ENCODE results near the gene ZNF202. TPM values are rescaled to one million over a fixed set of nuclear protein-coding genes. Genes with fewer than 3 reads are reported as not detected.
A peak's percentile ranks its signal among the peaks of the same experiment; 100 is the strongest.

ZNF202 gene
- 16.8 TPM for polyA plus RNA-seq (2013, experiment 1 of 2)
- polyA plus RNA-seq (2013, experiment 2 of 2) = 18.7 TPM

GRCh38 chr11:123741159-123742030 is at the start of gene ZNF202:
Gene ZNF202, minus strand, starts transcription at chr11:123741660. Its CDS starts 10,772 bp downstream, at chr11:123730888.
- Histone ChIP-seq H3K36me3 (ENCODE audit: control insufficient read depth, insufficient read depth, low read length) (peaks cover 12% of the 10 kb centered on the region), H3K4me2 (ENCODE audit: low read length) (peak within 1 kb of the TSS; percentile 77), H3K9ac (ENCODE audit: low read length) (peak within 1 kb of the TSS; percentile 80), H3K4me3 (ENCODE audit: low read length) (peak within 1 kb of the TSS; percentile 77), H2BK15ac (replicated peaks; ENCODE audit: low read depth) (peak within 1 kb of the TSS; percentile 3), H3K56ac (ENCODE audit: low read length) (peak within 1 kb of the TSS; percentile 88), H4K8ac (ENCODE audit: low read depth, low read length) (peak within 1 kb of the TSS; percentile 77), H2BK120ac (ENCODE audit: low read depth, low read length) (peak within 1 kb of the TSS; percentile 10), H3K27me3 (ENCODE audit: insufficient read depth, low read length, poor library complexity) (no peaks in the 10 kb centered on the region), H3K79me1 (ENCODE audit: low read length) (peaks cover 13% of the 10 kb centered on the region), H3K79me2 (ENCODE audit: control insufficient read depth, insufficient read depth, low read length) (peaks cover 47% of the 10 kb centered on the region), H4K5ac (ENCODE audit: low read length) (peak within 1 kb of the TSS; percentile 53), H3K23ac (ENCODE audit: low read length) (peak within 1 kb of the TSS; percentile 11), H3K4ac (ENCODE audit: low read depth, low read length) (peak within 1 kb of the TSS; percentile 98), H2BK5ac (ENCODE audit: low read length) (peak within 1 kb of the TSS; percentile 90), H2AK5ac (ENCODE audit: low read length) (no peak within 1 kb of the TSS), H3K27ac (ENCODE audit: low read depth, low read length) (peak within 1 kb of the TSS; percentile 71), H3K18ac (ENCODE audit: low read length) (peak within 1 kb of the TSS; percentile 95), H3K4me1 (ENCODE audit: control insufficient read depth, low read depth, low read length) (peaks cover 6% of the 10 kb centered on the region)
- peak; percentile 96 for DNase-seq
- no CpG with 5 or more reads among the region's 67 CpGs for WGBS (ENCODE audit: extremely low coverage, insufficient coverage, low lambda C conversion rate)

GRCh38 chr11:123783536-123783935 is 42.1 kb upstream of the ZNF202 start:
- Histone ChIP-seq H3K36me3 (ENCODE audit: control insufficient read depth, insufficient read depth, low read length) (no peaks in the 10 kb centered on the region), H3K27me3 (ENCODE audit: insufficient read depth, low read length, poor library complexity) (no peaks in the 10 kb centered on the region), H4K8ac (ENCODE audit: low read depth, low read length) (no peak overlapping the region), H2BK15ac (replicated peaks; ENCODE audit: low read depth) (no peak overlapping the region), H2BK5ac (ENCODE audit: low read length) (no peak overlapping the region), H3K79me1 (ENCODE audit: low read length) (no peaks in the 10 kb centered on the region), H3K9ac (ENCODE audit: low read length) (no peak overlapping the region), H3K56ac (ENCODE audit: low read length) (no peak overlapping the region), H4K5ac (ENCODE audit: low read length) (no peak overlapping the region), H2AK5ac (ENCODE audit: low read length) (no peak overlapping the region), H3K4me2 (ENCODE audit: low read length) (no peak overlapping the region), H3K4me3 (ENCODE audit: low read length) (no peak overlapping the region), H3K18ac (ENCODE audit: low read length) (no peak overlapping the region), H3K23ac (ENCODE audit: low read length) (no peak overlapping the region), H3K4ac (ENCODE audit: low read depth, low read length) (peak overlapping the region; percentile 52), H3K79me2 (ENCODE audit: control insufficient read depth, insufficient read depth, low read length) (no peaks in the 10 kb centered on the region), H3K4me1 (ENCODE audit: control insufficient read depth, low read depth, low read length) (peaks cover 3% of the 10 kb centered on the region), H2BK120ac (ENCODE audit: low read depth, low read length) (no peak overlapping the region), H3K27ac (ENCODE audit: low read depth, low read length) (no peak overlapping the region)
- no CpG with 5 or more reads among the region's 1 CpG for WGBS (ENCODE audit: extremely low coverage, insufficient coverage, low lambda C conversion rate)
- no peak for DNase-seq

GRCh38 chr11:123778511-123778910 is 37.1 kb upstream of the ZNF202 start:
- Histone ChIP-seq H3K79me1 (ENCODE audit: low read length) (no peaks in the 10 kb centered on the region), H3K56ac (ENCODE audit: low read length) (no peak overlapping the region), H3K4ac (ENCODE audit: low read depth, low read length) (peak overlapping the region; percentile 70), H2AK5ac (ENCODE audit: low read length) (no peak overlapping the region), H3K9ac (ENCODE audit: low read length) (no peak overlapping the region), H3K18ac (ENCODE audit: low read length) (peak overlapping the region; percentile 90), H3K4me3 (ENCODE audit: low read length) (no peak overlapping the region), H2BK5ac (ENCODE audit: low read length) (no peak overlapping the region), H4K5ac (ENCODE audit: low read length) (no peak overlapping the region), H3K27me3 (ENCODE audit: insufficient read depth, low read length, poor library complexity) (no peaks in the 10 kb centered on the region), H3K4me1 (ENCODE audit: control insufficient read depth, low read depth, low read length) (peaks cover 6% of the 10 kb centered on the region), H3K79me2 (ENCODE audit: control insufficient read depth, insufficient read depth, low read length) (no peaks in the 10 kb centered on the region), H3K27ac (ENCODE audit: low read depth, low read length) (no peak overlapping the region), H2BK120ac (ENCODE audit: low read depth, low read length) (no peak overlapping the region), H3K23ac (ENCODE audit: low read length) (no peak overlapping the region), H4K8ac (ENCODE audit: low read depth, low read length) (no peak overlapping the region), H3K4me2 (ENCODE audit: low read length) (no peak overlapping the region), H2BK15ac (replicated peaks; ENCODE audit: low read depth) (peak overlapping the region; percentile 92), H3K36me3 (ENCODE audit: control insufficient read depth, insufficient read depth, low read length) (no peaks in the 10 kb centered on the region)
- no peak for DNase-seq
- WGBS (ENCODE audit: extremely low coverage, insufficient coverage, low lambda C conversion rate) = no CpG with 5 or more reads among the region's 1 CpG

- H4K5ac ChIP-seq (ENCODE audit: low read length) = no peak overlapping the region
- peak overlapping the region; percentile 97 for H3K18ac ChIP-seq (ENCODE audit: low read length)
- H3K27me3 ChIP-seq (ENCODE audit: insufficient read depth, low read length, poor library complexity) = no peaks in the 10 kb centered on the region
- no peak overlapping the region for H3K4me2 ChIP-seq (ENCODE audit: low read length)
- no peak overlapping the region for H3K23ac ChIP-seq (ENCODE audit: low read length)
- no peak overlapping the region for H2AK5ac ChIP-seq (ENCODE audit: low read length)
- H2BK5ac ChIP-seq (ENCODE audit: low read length) = peak overlapping the region; percentile 96
- H3K27ac ChIP-seq (ENCODE audit: low read depth, low read length) = peak overlapping the region; percentile 88
- peak overlapping the region; percentile 77 for H3K56ac ChIP-seq (ENCODE audit: low read length)
- H2BK120ac ChIP-seq (ENCODE audit: low read depth, low read length) = peak overlapping the region; percentile 97
- H3K4ac ChIP-seq (ENCODE audit: low read depth, low read length) = no peak overlapping the region
- peak overlapping the region; percentile 20 for H3K9ac ChIP-seq (ENCODE audit: low read length)
- H3K36me3 ChIP-seq (ENCODE audit: control insufficient read depth, insufficient read depth, low read length) = no peaks in the 10 kb centered on the region
- peak overlapping the region; percentile 74 for H2BK15ac ChIP-seq (replicated peaks; ENCODE audit: low read depth)
- H3K79me1 ChIP-seq (ENCODE audit: low read length) = no peaks in the 10 kb centered on the region
- H3K79me2 ChIP-seq (ENCODE audit: control insufficient read depth, insufficient read depth, low read length) = no peaks in the 10 kb centered on the region
- H3K4me1 ChIP-seq (ENCODE audit: control insufficient read depth, low read depth, low read length) = peaks cover 6% of the 10 kb centered on the region
- peak; percentile 33 for DNase-seq
- H3K4me3 ChIP-seq (ENCODE audit: low read length) = no peak overlapping the region
- 100% methylated on average over 1 of the region's 4 CpGs for WGBS (ENCODE audit: extremely low coverage, insufficient coverage, low lambda C conversion rate)
- no peak overlapping the region for H4K8ac ChIP-seq (ENCODE audit: low read depth, low read length)
Measured at GRCh38 chr11:123775715-123776549, 34.5 kb upstream of the ZNF202 start.

GRCh38 chr11:123775289-123775688 is 33.8 kb upstream of the ZNF202 start:
- no peak overlapping the region for H4K8ac ChIP-seq (ENCODE audit: low read depth, low read length)
- H3K9ac ChIP-seq (ENCODE audit: low read length) = no peak overlapping the region
- H3K79me2 ChIP-seq (ENCODE audit: control insufficient read depth, insufficient read depth, low read length) = no peaks in the 10 kb centered on the region
- no peaks in the 10 kb centered on the region for H3K27me3 ChIP-seq (ENCODE audit: insufficient read depth, low read length, poor library complexity)
- no peak overlapping the region for H2BK120ac ChIP-seq (ENCODE audit: low read depth, low read length)
- H3K4me3 ChIP-seq (ENCODE audit: low read length) = no peak overlapping the region
- H3K4ac ChIP-seq (ENCODE audit: low read depth, low read length) = no peak overlapping the region
- no peaks in the 10 kb centered on the region for H3K36me3 ChIP-seq (ENCODE audit: control insufficient read depth, insufficient read depth, low read length)
- H3K4me2 ChIP-seq (ENCODE audit: low read length) = no peak overlapping the region
- H4K5ac ChIP-seq (ENCODE audit: low read length) = no peak overlapping the region
- H2AK5ac ChIP-seq (ENCODE audit: low read length) = no peak overlapping the region
- H3K27ac ChIP-seq (ENCODE audit: low read depth, low read length) = no peak overlapping the region
- no CpG with 5 or more reads among the region's 1 CpG for WGBS (ENCODE audit: extremely low coverage, insufficient coverage, low lambda C conversion rate)
- peak; percentile 97 for DNase-seq
- H3K79me1 ChIP-seq (ENCODE audit: low read length) = no peaks in the 10 kb centered on the region
- H3K4me1 ChIP-seq (ENCODE audit: control insufficient read depth, low read depth, low read length) = peaks cover 4% of the 10 kb centered on the region
- H3K18ac ChIP-seq (ENCODE audit: low read length) = no peak overlapping the region
- no peak overlapping the region for H2BK5ac ChIP-seq (ENCODE audit: low read length)
- no peak overlapping the region for H3K23ac ChIP-seq (ENCODE audit: low read length)
- no peak overlapping the region for H3K56ac ChIP-seq (ENCODE audit: low read length)
- no peak overlapping the region for H2BK15ac ChIP-seq (replicated peaks; ENCODE audit: low read depth)

All from mesendoderm (in vitro differentiated cells).